K562 (cell line): ENCODE measurements around the gene SH3BP4. TPM values are rescaled to one million over a fixed set of nuclear protein-coding genes. Genes with fewer than 3 reads are reported as not detected.

Experiments
- ETV6 ChIP-seq, 3 experiments: fragments of 150-350 bp in 1 of 3; sonication (generic) in 1 of 3; formaldehyde crosslinking in 1 of 3; IDR thresholded peaks; 2 replicates each; pipeline versions ENCODE4 v1.6.1 to v1.8.0; 2014 to 2022; ENCODE audit warnings: borderline replicate concordance in 2 of 3, low read depth in 2 of 3, antibody characterized with exemption in 1 of 3, low read length in 1 of 3, mild to moderate bottlenecking in 1 of 3, missing genetic modification reagents in 1 of 3
- RBM14 ChIP-seq: fragments of 200-400 bp; formaldehyde crosslinking; IDR thresholded peaks from 2 replicates; pipeline ENCODE4 v1.6.1; 2018; ENCODE audit warnings: low read depth, mild to moderate bottlenecking, low read length, moderate library complexity, borderline replicate concordance; ENCODE audit not compliant: insufficient read depth
- RFX7 ChIP-seq: fragments of 250-450 bp; sonication (Bioruptor Pico); IDR thresholded peaks from 2 replicates; pipeline ENCODE4 v1.5.1; 2021; ENCODE audit warnings: mild to moderate bottlenecking
- RREB1 ChIP-seq: fragments of 250-450 bp; sonication (Bioruptor Pico); IDR thresholded peaks from 2 replicates; pipeline ENCODE4 v1.4.0; 2020
- SRF ChIP-seq, 2 experiments: fragments of 250-450, 450-650 bp in 1 of 2; sonication (Bioruptor Pico) in 1 of 2; sonication (generic) in 1 of 2; formaldehyde crosslinking; IDR thresholded peaks; 2 replicates each; pipeline versions ENCODE4 v1.5.0 to v1.5.1; 2020 to 2022; ENCODE audit warnings: mild to moderate bottlenecking in 1 of 2, missing genetic modification reagents in 1 of 2
- SRSF9 ChIP-seq: fragments of 200-400 bp; formaldehyde crosslinking; IDR thresholded peaks from 2 replicates; pipeline ENCODE4 v1.6.1; 2017; ENCODE audit warnings: low read depth, low read length, borderline replicate concordance
- ZFP1 ChIP-seq: fragments of 450-650 bp; formaldehyde crosslinking; IDR thresholded peaks from 2 replicates; pipeline ENCODE4 v1.4.0; 2020; ENCODE audit warnings: mild to moderate bottlenecking, mixed read lengths
- polyA plus RNA-seq, 8 experiments: library from polyadenylated mRNA; depleted of rRNA in 4 of 8; stranded (reverse) in 5 of 8; unstranded in 3 of 8; fragments of >200 nt; fragmentation: Nextera tagmentation in 2 of 8; fragmentation: Illumina TruSeq in 1 of 8; extraction: Ambion mirVana in 2 of 8; extraction: Trizol in 1 of 8; gene quantifications; 2 replicates each; pipeline versions ENCODE4 v1.2.1 to v1.2.3, GENCODE V29; 2011 to 2014; ENCODE audit warnings: inconsistent platforms in 1 of 8, missing spikeins in 1 of 8
- total RNA-seq, 7 experiments: library from RNA; depleted of rRNA in 6 of 7; stranded (reverse); fragments of >200 nt in 6 of 7; fragmentation: Illumina TruSeq in 2 of 7; extraction: Trizol in 2 of 7; gene quantifications; 2 replicates each; pipeline versions ENCODE4 v1.2.1 to v1.2.3, GENCODE V29; 2011 to 2021; ENCODE audit warnings: low replicate concordance in 1 of 7

Gene SH3BP4
- total and polyA plus RNA-seq, 9 of the 15 experiments (the other 6 are each of a cell fraction or from before 2014, with no cell fraction given), result 0.03 to 0.28 (median 0.27) TPM; not detected in 6

DNA sequence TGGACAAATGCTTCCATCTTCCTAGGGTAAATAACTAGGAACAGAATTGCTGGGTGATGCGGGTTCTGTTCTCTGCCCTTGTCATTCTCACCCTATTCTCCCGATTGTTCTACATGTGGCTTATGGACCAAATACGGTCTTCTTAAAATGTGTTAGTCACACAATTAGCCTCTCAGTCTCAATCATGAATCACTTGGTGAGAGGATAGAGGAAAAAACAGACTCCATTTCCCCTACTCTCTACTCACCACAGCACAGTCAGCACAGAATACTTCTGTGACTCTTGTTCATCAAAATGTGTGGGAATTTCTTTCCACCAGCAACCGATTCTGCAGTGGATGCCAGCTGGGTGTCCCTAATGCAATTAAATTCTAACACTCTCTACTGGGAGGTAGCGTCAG lies 125.2 kb downstream of the SH3BP4 start (continued):
- TF ChIP-seq RREB1 (CRISPR knock-in tag) (no peak), ETV6 (IDR thresholded peaks at IDR 0.05; ENCODE audit: borderline replicate concordance in 1 of 2, low read depth in 2 of 2, low read length in 1 of 2) (no peak), ETV6 (CRISPR knock-in tag; IDR thresholded peaks at IDR 0.05; ENCODE audit: borderline replicate concordance) (no peak), RBM14 (no peak), ZFP1 (no peak), SRF (CRISPR knock-in tag; IDR thresholded peaks at IDR 0.05) (no peak), SRSF9 (no peak), RFX7 (CRISPR knock-in tag) (no peak)
